CD4-positive, CD25-positive, alpha-beta regulatory T cell (primary cell): Measurements from ENCODE around the gene OST4. TPM values are rescaled to one million over a fixed set of nuclear protein-coding genes. Genes with fewer than 3 reads are reported as not detected.

Experiments used
- ATAC-seq, 2 donors: fragments of 150-1000 bp; cut with Tn5 transposase; one replicate each; pipeline ENCODE4 v1.10.0; 2021; ENCODE audit warnings: low read depth in 2 of 2, moderate number of reproducible peaks in 2 of 2, moderate library complexity in 1 of 2
- DNase-seq, 3 donors: peaks; one replicate each; pipeline versions ENCODE4 v3.0.0 to v3.0.0-alpha.2; 2012 to 2022; ENCODE audit warnings: mixed read lengths in 1 of 3
- H3K27ac ChIP-seq: one replicate; pipeline ENCODE4 v1.7.0; 2013; ENCODE audit warnings: mild to moderate bottlenecking, low read length; ENCODE audit not compliant: insufficient read depth, poor library complexity, severe bottlenecking
- H3K27me3 ChIP-seq: one replicate; pipeline ENCODE4 v1.7.0; 2013; ENCODE audit warnings: low read length; ENCODE audit not compliant: control insufficient read depth, insufficient read depth
- H3K36me3 ChIP-seq: one replicate; pipeline ENCODE4 v1.7.0; 2013; ENCODE audit warnings: mild to moderate bottlenecking, low read length, moderate library complexity; ENCODE audit not compliant: control insufficient read depth, insufficient read depth
- H3K4me1 ChIP-seq: 2 replicates; pipeline ENCODE4 v1.7.0; 2013; ENCODE audit warnings: mild to moderate bottlenecking, low read length; ENCODE audit not compliant: insufficient read depth, control insufficient read depth, poor library complexity, severe bottlenecking
- H3K4me3 ChIP-seq: one replicate; pipeline ENCODE4 v1.7.0; 2013; ENCODE audit warnings: low read depth, mild to moderate bottlenecking, low read length, moderate library complexity
- H3K9me3 ChIP-seq, 2 experiments: 1 replicate in 1 of 2; 2 replicates in 1 of 2; pipeline ENCODE4 v1.7.0; 2013; ENCODE audit warnings: low read length in 2 of 2, mild to moderate bottlenecking in 1 of 2, moderate library complexity in 1 of 2; ENCODE audit not compliant: control insufficient read depth in 2 of 2
- H3K27ac Mint-ChIP-seq, 3 donors: one replicate each; pipeline ENCODE4 v1.8.0; 2020 to 2022; ENCODE audit warnings: mild to moderate bottlenecking in 3 of 3, mixed read lengths in 3 of 3, moderate library complexity in 2 of 3
- H3K27me3 Mint-ChIP-seq: one replicate; pipeline ENCODE4 v1.8.0; 2022; ENCODE audit warnings: mild to moderate bottlenecking, mixed read lengths
- H3K36me3 Mint-ChIP-seq: one replicate; pipeline ENCODE4 v1.8.0; 2020; ENCODE audit warnings: mixed read lengths
- H3K4me1 Mint-ChIP-seq, 4 donors: one replicate each; pipeline ENCODE4 v1.8.0; 2020 to 2022; ENCODE audit warnings: mixed read lengths in 4 of 4, mild to moderate bottlenecking in 1 of 4
- H3K4me3 Mint-ChIP-seq, 4 donors: one replicate each; pipeline ENCODE4 v1.8.0; 2020 to 2022; ENCODE audit warnings: mild to moderate bottlenecking in 4 of 4, mixed read lengths in 4 of 4, moderate library complexity in 3 of 4
- H3K9me3 Mint-ChIP-seq, 7 donors: one replicate each; pipeline ENCODE4 v1.8.0; 2020 to 2022; ENCODE audit warnings: mixed read lengths in 7 of 7, mild to moderate bottlenecking in 3 of 7, moderate library complexity in 2 of 7
- polyA plus RNA-seq, 4 donors: library from polyadenylated mRNA; unstranded; fragments of 300-500 nt; fragmentation: Illumina TruSeq; gene quantifications; one replicate each; pipeline ENCODE4 v1.2.3, GENCODE V29; 2021
- total RNA-seq: library from RNA; stranded (reverse); gene quantifications from one replicate; pipeline ENCODE4 v1.2.3, GENCODE V29; 2022

Gene OST4
- total and polyA plus RNA-seq, 5 donors from 2014 or later, result 279 to 1,033 (median 867) TPM

- Histone ChIP-seq H3K27me3 (no peaks in the 10 kb centered on the region), H3K36me3 (peaks cover 25% of the 10 kb centered on the region), H3K4me3 (peak within 1 kb of the TSS; percentile 82), H3K27ac (peak within 1 kb of the TSS; percentile 73), H3K4me1 (peaks cover 17% of the 10 kb centered on the region), H3K9me3 (no peaks in the 10 kb centered on the region)
- Mint-ChIP-seq H3K4me3 (peak within 1 kb of the TSS; percentile 91 to 97 (median 95)), H3K4me1 (peaks cover 9 to 59% (median 34%) of the 10 kb centered on the region in 4 donors), H3K27me3 (no peaks in the 10 kb centered on the region), H3K36me3 (peaks cover 24% of the 10 kb centered on the region), H3K9me3 (no peaks in the 10 kb centered on the region), H3K27ac (peak within 1 kb of the TSS; percentile 89 to 97 (median 93))
- peak; percentile 70 to 87 (median 77) for DNase-seq
- ATAC-seq, result peak; percentile 94 to 97
Observed at GRCh38 chr2:27032495-27033252, 38.8 kb downstream of the OST4 start, which contains the start of gene TMEM214. Gene TMEM214, plus strand, starts transcription at chr2:27032965. Its CDS starts 51 bp downstream, at chr2:27033016.

GRCh38 chr2:27029051-27029450, 42.4 kb downstream of the OST4 start:
- no peak for ATAC-seq
- no peak for DNase-seq
- peaks cover 9 to 41% (median 26%) of the 10 kb centered on the region in 4 donors for H3K4me1 Mint-ChIP-seq
- Histone ChIP-seq H3K9me3 (no peaks in the 10 kb centered on the region), H3K4me3 (no peak overlapping the region), H3K27ac (no peak overlapping the region), H3K36me3 (peaks cover 4% of the 10 kb centered on the region), H3K4me1 (peaks cover 10% of the 10 kb centered on the region), H3K27me3 (no peaks in the 10 kb centered on the region)
- H3K27me3 Mint-ChIP-seq, result no peaks in the 10 kb centered on the region
- H3K9me3 Mint-ChIP-seq, result no peaks in the 10 kb centered on the region
- peak overlapping the region in 1 of 4 donors; percentile 91 for H3K4me3 Mint-ChIP-seq
- peak overlapping the region in 1 of 3 donors; percentile 45 for H3K27ac Mint-ChIP-seq
- H3K36me3 Mint-ChIP-seq, result peaks cover 9% of the 10 kb centered on the region

GRCh38 chr2:27027211-27027651, 44.2 kb downstream of the OST4 start:
- ATAC-seq (no peak), DNase-seq (no peak)
- Mint-ChIP-seq H3K27ac (no peak overlapping the region), H3K4me1 (peaks cover 5 to 26% (median 17%) of the 10 kb centered on the region in 4 donors), H3K36me3 (peaks cover 16% of the 10 kb centered on the region), H3K4me3 (no peak overlapping the region), H3K9me3 (no peaks in the 10 kb centered on the region), H3K27me3 (no peaks in the 10 kb centered on the region)
- no peaks in the 10 kb centered on the region for H3K27me3 ChIP-seq
- H3K36me3 ChIP-seq, result peaks cover 4% of the 10 kb centered on the region
- H3K27ac ChIP-seq, result no peak overlapping the region
- no peaks in the 10 kb centered on the region for H3K4me1 ChIP-seq
- no peaks in the 10 kb centered on the region for H3K9me3 ChIP-seq
- no peak overlapping the region for H3K4me3 ChIP-seq

GRCh38 chr2:27025861-27026851, 45.3 kb downstream of the OST4 start:
- Histone ChIP-seq H3K27ac (no peak overlapping the region), H3K27me3 (no peaks in the 10 kb centered on the region), H3K4me3 (no peak overlapping the region), H3K9me3 (no peaks in the 10 kb centered on the region), H3K4me1 (no peaks in the 10 kb centered on the region), H3K36me3 (peaks cover 4% of the 10 kb centered on the region)
- H3K27ac Mint-ChIP-seq, result no peak overlapping the region
- peaks cover 16% of the 10 kb centered on the region for H3K36me3 Mint-ChIP-seq
- peaks cover 5 to 16% (median 9%) of the 10 kb centered on the region in 4 donors for H3K4me1 Mint-ChIP-seq
- H3K9me3 Mint-ChIP-seq, result no peaks in the 10 kb centered on the region
- DNase-seq (no peak), ATAC-seq (no peak)
- no peak overlapping the region for H3K4me3 Mint-ChIP-seq
- no peaks in the 10 kb centered on the region for H3K27me3 Mint-ChIP-seq

- Mint-ChIP-seq H3K36me3 (peaks cover 15% of the 10 kb centered on the region), H3K4me1 (peaks cover 2 to 10% (median 7%) of the 10 kb centered on the region in 4 donors), H3K9me3 (no peaks in the 10 kb centered on the region), H3K27me3 (no peaks in the 10 kb centered on the region), H3K4me3 (no peak overlapping the region), H3K27ac (no peak overlapping the region)
- Histone ChIP-seq H3K27ac (no peak overlapping the region), H3K4me3 (no peak overlapping the region), H3K4me1 (no peaks in the 10 kb centered on the region), H3K36me3 (peaks cover 4% of the 10 kb centered on the region), H3K9me3 (no peaks in the 10 kb centered on the region), H3K27me3 (no peaks in the 10 kb centered on the region)
- ATAC-seq, result no peak
- no peak for DNase-seq
Observed at GRCh38 chr2:27025281-27025800, 46.1 kb downstream of the OST4 start.

- Histone ChIP-seq H3K36me3 (peaks cover 4% of the 10 kb centered on the region), H3K4me3 (no peak overlapping the region), H3K4me1 (no peaks in the 10 kb centered on the region), H3K27ac (no peak overlapping the region), H3K27me3 (no peaks in the 10 kb centered on the region), H3K9me3 (no peaks in the 10 kb centered on the region)
- no peaks in the 10 kb centered on the region for H3K27me3 Mint-ChIP-seq
- DNase-seq (no peak), ATAC-seq (no peak)
- H3K36me3 Mint-ChIP-seq, result peaks cover 10% of the 10 kb centered on the region
- H3K9me3 Mint-ChIP-seq, result no peaks in the 10 kb centered on the region
- no peak overlapping the region for H3K27ac Mint-ChIP-seq
- no peak overlapping the region for H3K4me3 Mint-ChIP-seq
- H3K4me1 Mint-ChIP-seq, result peaks cover 0 to 7% (median 5%) of the 10 kb centered on the region in 4 donors
Observed at GRCh38 chr2:27024812-27025211, 46.6 kb downstream of the OST4 start.

- DNase-seq (no peak), ATAC-seq (no peak)
- Histone ChIP-seq H3K27ac (no peak overlapping the region), H3K4me1 (no peaks in the 10 kb centered on the region), H3K27me3 (no peaks in the 10 kb centered on the region), H3K36me3 (peaks cover 4% of the 10 kb centered on the region), H3K9me3 (no peaks in the 10 kb centered on the region), H3K4me3 (no peak overlapping the region)
- Mint-ChIP-seq H3K4me1 (peaks cover 0 to 1% (median under 1%) of the 10 kb centered on the region in 4 donors), H3K36me3 (peaks cover 7% of the 10 kb centered on the region), H3K27me3 (no peaks in the 10 kb centered on the region), H3K4me3 (no peak overlapping the region), H3K27ac (no peak overlapping the region), H3K9me3 (no peaks in the 10 kb centered on the region)
Observed at GRCh38 chr2:27024188-27024587, 47.3 kb downstream of the OST4 start.
